Tibial nerve (tissue), 4 donors: ENCODE measurements around the gene NUDT19.

Experiments used
- EP300 ChIP-seq, 2 donors: sonication (generic); formaldehyde crosslinking; IDR thresholded peaks; one replicate each; pipeline ENCODE4 v1.6.1; 2017; ENCODE audit warnings: antibody characterized with exemption in 2 of 2, mild to moderate bottlenecking in 1 of 2
- POLR2A ChIP-seq, 2 donors: fragments of 450-650 bp; IDR thresholded peaks; one replicate each; pipeline ENCODE4 v1.6.1; 2017; ENCODE audit warnings: antibody characterized with exemption in 2 of 2, mild to moderate bottlenecking in 2 of 2, moderate library complexity in 2 of 2
- TF ChIP-seq, protein P1 (sequence below), 5 experiments: fragments of 200-600 bp in 3 of 5; fragments of 450-650 bp in 2 of 5; sonication (generic) in 3 of 5; IDR thresholded peaks; one replicate each; pipeline ENCODE4 v1.5.1; 2016 to 2019; ENCODE audit warnings: antibody characterized with exemption in 5 of 5, mild to moderate bottlenecking in 3 of 5, moderate library complexity in 2 of 5

DNA sequence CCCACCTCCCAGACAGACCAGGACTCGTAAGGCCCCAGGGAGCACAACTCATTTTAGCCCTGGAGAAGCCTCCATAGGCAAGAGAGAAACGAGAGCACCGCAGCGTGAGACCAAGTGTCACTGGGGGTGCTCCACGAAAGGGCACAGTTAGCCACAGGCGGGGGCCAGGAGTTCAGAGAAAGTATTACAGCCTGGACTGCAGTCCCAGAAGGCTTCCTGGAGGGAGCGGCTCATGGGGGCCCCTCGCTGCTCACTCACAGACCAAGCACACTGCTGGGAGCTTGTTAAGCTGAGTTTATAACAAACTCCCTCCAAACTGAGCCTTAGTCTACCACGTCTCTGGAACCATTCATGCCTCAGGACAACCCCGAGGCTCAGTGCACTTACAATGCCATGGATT lies 33.1 kb upstream of the NUDT19 start:
- TF ChIP-seq, protein P1, sequence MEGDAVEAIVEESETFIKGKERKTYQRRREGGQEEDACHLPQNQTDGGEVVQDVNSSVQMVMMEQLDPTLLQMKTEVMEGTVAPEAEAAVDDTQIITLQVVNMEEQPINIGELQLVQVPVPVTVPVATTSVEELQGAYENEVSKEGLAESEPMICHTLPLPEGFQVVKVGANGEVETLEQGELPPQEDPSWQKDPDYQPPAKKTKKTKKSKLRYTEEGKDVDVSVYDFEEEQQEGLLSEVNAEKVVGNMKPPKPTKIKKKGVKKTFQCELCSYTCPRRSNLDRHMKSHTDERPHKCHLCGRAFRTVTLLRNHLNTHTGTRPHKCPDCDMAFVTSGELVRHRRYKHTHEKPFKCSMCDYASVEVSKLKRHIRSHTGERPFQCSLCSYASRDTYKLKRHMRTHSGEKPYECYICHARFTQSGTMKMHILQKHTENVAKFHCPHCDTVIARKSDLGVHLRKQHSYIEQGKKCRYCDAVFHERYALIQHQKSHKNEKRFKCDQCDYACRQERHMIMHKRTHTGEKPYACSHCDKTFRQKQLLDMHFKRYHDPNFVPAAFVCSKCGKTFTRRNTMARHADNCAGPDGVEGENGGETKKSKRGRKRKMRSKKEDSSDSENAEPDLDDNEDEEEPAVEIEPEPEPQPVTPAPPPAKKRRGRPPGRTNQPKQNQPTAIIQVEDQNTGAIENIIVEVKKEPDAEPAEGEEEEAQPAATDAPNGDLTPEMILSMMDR (IDR thresholded peaks at IDR 0.05) = no peak
- no peak for TF ChIP-seq POLR2A (IDR thresholded peaks at IDR 0.05)
- TF ChIP-seq EP300 (IDR thresholded peaks at IDR 0.05) = no peak
